Astrocyte (in vitro differentiated cells and primary cell): Measurements from ENCODE around the gene ACACA. TPM values are rescaled to one million over a fixed set of nuclear protein-coding genes. Genes with fewer than 3 reads are reported as not detected.
"Not testable (repeated sequence)": the region's sequence is repeated elsewhere in the genome, so short reads cannot be mapped to it uniquely, and the experiment has no call there.

Source experiments
- DNase-seq: peaks from one replicate; pipeline ENCODE4 v3.0.0-alpha.2; 2010; ENCODE audit warnings: low read depth
- FAIRE-seq: peaks from 2 replicates; lab custom pipeline; 2011; peaks lifted over from hg19 to GRCh38; lab: Jason Lieb, UNC
- H2AFZ ChIP-seq: 2 replicates; pipeline ENCODE4 v1.6.0; 2012; ENCODE audit warnings: low read depth, low read length, inconsistent platforms
- H3K27ac ChIP-seq: 2 replicates; pipeline ENCODE4 v1.5.1; 2011; ENCODE audit warnings: low read depth, low read length, inconsistent platforms
- H3K27me3 ChIP-seq: 2 replicates; pipeline ENCODE4 v1.6.0; 2011; ENCODE audit warnings: low read length, inconsistent platforms; ENCODE audit not compliant: insufficient read depth
- H3K36me3 ChIP-seq: 2 replicates; pipeline ENCODE4 v1.5.1; 2011; ENCODE audit warnings: low read length, inconsistent platforms; ENCODE audit not compliant: insufficient read depth
- H3K4me1 ChIP-seq: 2 replicates; pipeline ENCODE4 v1.5.1; 2011; ENCODE audit warnings: low read length, inconsistent platforms; ENCODE audit not compliant: insufficient read depth
- H3K4me2 ChIP-seq: 2 replicates; pipeline ENCODE4 v1.6.0; 2012; ENCODE audit warnings: low read length, inconsistent platforms
- H3K4me3 ChIP-seq: 2 replicates; pipeline ENCODE4 v1.5.1; 2011; ENCODE audit warnings: low read depth, mild to moderate bottlenecking, low read length, inconsistent platforms; ENCODE audit not compliant: insufficient read depth
- H3K79me2 ChIP-seq: 2 replicates; pipeline ENCODE4 v1.6.0; 2012; ENCODE audit warnings: mild to moderate bottlenecking, low read length, inconsistent platforms; ENCODE audit not compliant: insufficient read depth
- H3K9ac ChIP-seq: 2 replicates; pipeline ENCODE4 v1.6.0; 2012; ENCODE audit warnings: mild to moderate bottlenecking, low read length, inconsistent platforms
- H3K9me3 ChIP-seq: 2 replicates; pipeline ENCODE4 v1.5.1; 2012; ENCODE audit warnings: low read depth, mild to moderate bottlenecking, low read length, inconsistent platforms; ENCODE audit not compliant: insufficient read depth
- H4K20me1 ChIP-seq: 2 replicates; pipeline ENCODE4 v1.6.0; 2012; ENCODE audit warnings: low read length, inconsistent platforms; ENCODE audit not compliant: insufficient read depth
- H3K27ac Mint-ChIP-seq: one replicate; pipeline ENCODE4 v1.8.0; 2021; ENCODE audit warnings: mild to moderate bottlenecking, mixed read lengths; ENCODE audit not compliant: unreplicated experiment
- H3K27me3 Mint-ChIP-seq: one replicate; pipeline ENCODE4 v1.8.0; 2021; ENCODE audit warnings: low read depth, mixed read lengths; ENCODE audit not compliant: unreplicated experiment
- H3K36me3 Mint-ChIP-seq: one replicate; pipeline ENCODE4 v1.8.0; 2021; ENCODE audit warnings: low read depth, mixed read lengths; ENCODE audit not compliant: unreplicated experiment
- H3K4me1 Mint-ChIP-seq: one replicate; pipeline ENCODE4 v1.8.0; 2021; ENCODE audit warnings: low read depth, mixed read lengths; ENCODE audit not compliant: unreplicated experiment
- H3K4me3 Mint-ChIP-seq: one replicate; pipeline ENCODE4 v1.8.0; 2021; ENCODE audit warnings: mild to moderate bottlenecking, moderate library complexity, mixed read lengths; ENCODE audit not compliant: unreplicated experiment
- H3K9me3 Mint-ChIP-seq: one replicate; pipeline ENCODE4 v1.8.0; 2021; ENCODE audit warnings: mild to moderate bottlenecking, mixed read lengths; ENCODE audit not compliant: unreplicated experiment
- EZH2 ChIP-seq: IDR thresholded peaks from 2 replicates; pipeline ENCODE4 v1.6.1; 2012; ENCODE audit warnings: mild to moderate bottlenecking, low read length, inconsistent platforms; ENCODE audit not compliant: insufficient read depth
- total RNA-seq: library from RNA; stranded (reverse); gene quantifications from 2 replicates; pipeline ENCODE4 v1.2.1, GENCODE V29; 2021
- TF ChIP-seq, protein P1 (sequence below): IDR thresholded peaks from 2 replicates; pipeline ENCODE4 v1.5.1; 2011; ENCODE audit warnings: low read depth, mild to moderate bottlenecking, inconsistent platforms, low read length, moderate library complexity; ENCODE audit not compliant: insufficient read depth

The ACACA gene
- total RNA-seq, 1 donor from 2014 or later: 88.3 TPM

- Histone ChIP-seq H4K20me1 (peaks cover 3% of the 10 kb centered on the region), H3K4me3 (no peak overlapping the region), H3K4me1 (no peaks in the 10 kb centered on the region), H3K9me3 (no peaks in the 10 kb centered on the region), H3K9ac (no peak overlapping the region), H3K36me3 (no peaks in the 10 kb centered on the region), H3K79me2 (no peaks in the 10 kb centered on the region), H3K4me2 (no peak overlapping the region), H2AFZ (no peak overlapping the region), H3K27me3 (no peaks in the 10 kb centered on the region), H3K27ac (no peak overlapping the region)
- no peak overlapping the region for H3K27ac Mint-ChIP-seq
- H3K4me1 Mint-ChIP-seq: peaks cover 4% of the 10 kb centered on the region
- no peak overlapping the region for H3K4me3 Mint-ChIP-seq
- peaks cover 5% of the 10 kb centered on the region for H3K36me3 Mint-ChIP-seq
- no peak for FAIRE-seq
- DNase-seq: no peak
- TF ChIP-seq, protein P1, sequence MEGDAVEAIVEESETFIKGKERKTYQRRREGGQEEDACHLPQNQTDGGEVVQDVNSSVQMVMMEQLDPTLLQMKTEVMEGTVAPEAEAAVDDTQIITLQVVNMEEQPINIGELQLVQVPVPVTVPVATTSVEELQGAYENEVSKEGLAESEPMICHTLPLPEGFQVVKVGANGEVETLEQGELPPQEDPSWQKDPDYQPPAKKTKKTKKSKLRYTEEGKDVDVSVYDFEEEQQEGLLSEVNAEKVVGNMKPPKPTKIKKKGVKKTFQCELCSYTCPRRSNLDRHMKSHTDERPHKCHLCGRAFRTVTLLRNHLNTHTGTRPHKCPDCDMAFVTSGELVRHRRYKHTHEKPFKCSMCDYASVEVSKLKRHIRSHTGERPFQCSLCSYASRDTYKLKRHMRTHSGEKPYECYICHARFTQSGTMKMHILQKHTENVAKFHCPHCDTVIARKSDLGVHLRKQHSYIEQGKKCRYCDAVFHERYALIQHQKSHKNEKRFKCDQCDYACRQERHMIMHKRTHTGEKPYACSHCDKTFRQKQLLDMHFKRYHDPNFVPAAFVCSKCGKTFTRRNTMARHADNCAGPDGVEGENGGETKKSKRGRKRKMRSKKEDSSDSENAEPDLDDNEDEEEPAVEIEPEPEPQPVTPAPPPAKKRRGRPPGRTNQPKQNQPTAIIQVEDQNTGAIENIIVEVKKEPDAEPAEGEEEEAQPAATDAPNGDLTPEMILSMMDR: no peak
- TF ChIP-seq EZH2: no peak
- no peaks in the 10 kb centered on the region for H3K27me3 Mint-ChIP-seq
- H3K9me3 Mint-ChIP-seq: peaks cover 2% of the 10 kb centered on the region
Observed at GRCh38 chr17:37079735-37080134, 326.9 kb downstream of the ACACA start.

DNA sequence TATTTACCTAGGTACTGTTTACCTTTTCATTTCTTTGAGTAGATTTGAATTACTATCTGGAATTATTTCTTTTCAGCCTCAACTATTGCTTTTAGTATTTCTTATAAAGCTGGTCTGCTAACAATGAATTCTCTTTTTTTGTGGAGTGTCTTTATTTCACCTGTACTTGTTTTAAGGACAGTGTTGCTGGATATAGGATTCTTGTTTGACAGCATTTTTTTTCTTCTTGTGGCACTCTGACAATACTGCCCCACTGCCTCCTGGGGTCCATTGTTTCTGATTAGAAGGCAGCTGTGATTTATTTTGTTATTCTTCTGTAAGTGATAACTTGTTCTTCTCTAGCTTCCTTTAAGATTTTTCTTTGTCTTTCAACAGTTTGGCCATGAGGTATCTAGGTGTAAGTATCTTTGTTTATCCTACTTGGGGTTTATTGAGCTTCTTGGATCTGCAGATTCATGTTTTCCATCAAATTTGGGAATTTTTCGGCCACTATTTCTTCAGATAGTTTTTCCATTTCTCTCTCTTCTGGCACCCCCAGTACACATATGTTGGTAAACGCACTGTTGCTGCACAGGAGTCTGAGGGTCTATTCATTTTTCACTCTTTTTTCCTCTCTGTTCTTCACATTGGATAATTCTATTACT is 327.4 kb downstream of the ACACA start:
- Histone ChIP-seq H3K27me3 (no peaks in the 10 kb centered on the region), H3K4me1 (no peaks in the 10 kb centered on the region), H3K4me2 (no peak overlapping the region), H3K9ac (no peak overlapping the region), H4K20me1 (peaks cover 3% of the 10 kb centered on the region), H3K9me3 (no peaks in the 10 kb centered on the region), H3K36me3 (no peaks in the 10 kb centered on the region), H3K4me3 (no peak overlapping the region), H3K27ac (no peak overlapping the region), H3K79me2 (no peaks in the 10 kb centered on the region), H2AFZ (no peak overlapping the region)
- no peak overlapping the region for H3K27ac Mint-ChIP-seq
- DNase-seq (no peak), FAIRE-seq (no peak)
- H3K36me3 Mint-ChIP-seq: peaks cover 3% of the 10 kb centered on the region
- peaks cover 2% of the 10 kb centered on the region for H3K9me3 Mint-ChIP-seq
- no peaks in the 10 kb centered on the region for H3K27me3 Mint-ChIP-seq
- TF ChIP-seq, protein P1: no peak
- TF ChIP-seq EZH2: no peak
- peaks cover 4% of the 10 kb centered on the region for H3K4me1 Mint-ChIP-seq
- no peak overlapping the region for H3K4me3 Mint-ChIP-seq

- H3K4me1 Mint-ChIP-seq, H3K36me3 ChIP-seq, FAIRE-seq, H2AFZ ChIP-seq, H3K4me3 Mint-ChIP-seq, H3K79me2 ChIP-seq, H3K4me1 ChIP-seq, H3K36me3 Mint-ChIP-seq, H3K27ac Mint-ChIP-seq, H4K20me1 ChIP-seq, H3K27me3 Mint-ChIP-seq, DNase-seq, H3K9me3 ChIP-seq, H3K27ac ChIP-seq, H3K4me2 ChIP-seq, H3K27me3 ChIP-seq, H3K4me3 ChIP-seq, H3K9me3 Mint-ChIP-seq, H3K9ac ChIP-seq: not testable (repeated sequence)
Observed at GRCh38 chr17:37073464-37073863, 333.2 kb downstream of the ACACA start.
